PFSK-1 (cell line): ENCODE data around the gene KERA.

Source experiments
- FOXP2 ChIP-seq: optimal IDR thresholded peaks from 2 replicates; pipeline ENCODE3; 2011; ENCODE audit warnings: borderline replicate concordance, control low read depth, inconsistent platforms; ENCODE audit not compliant: insufficient read depth; ENCODE audit errors: extremely low read length, extremely low read depth
- POLR2AphosphoS5 ChIP-seq: IDR thresholded peaks from 2 replicates; pipeline ENCODE4 v1.6.1; 2012; ENCODE audit warnings: low read depth, mild to moderate bottlenecking, control low read depth, low read length, moderate library complexity
- SIN3A ChIP-seq: IDR thresholded peaks from 2 replicates; pipeline ENCODE4 v1.6.1; 2012; ENCODE audit warnings: mild to moderate bottlenecking, low read length, moderate library complexity, borderline replicate concordance; ENCODE audit not compliant: insufficient read depth
- TAF1 ChIP-seq: IDR thresholded peaks from 2 replicates; pipeline ENCODE4 v1.6.1; 2012; ENCODE audit warnings: low read length, control low read depth, borderline replicate concordance; ENCODE audit not compliant: insufficient read depth
- TF ChIP-seq, protein P1 (sequence below), 2 experiments: IDR thresholded peaks; 2 replicates each; pipeline versions ENCODE4 v1.6.1 to v1.8.0; 2011 to 2012; ENCODE audit warnings: low read depth in 2 of 2, low read length in 2 of 2, control low read depth in 1 of 2, inconsistent platforms in 1 of 2, mild to moderate bottlenecking in 1 of 2, moderate library complexity in 1 of 2; ENCODE audit not compliant: insufficient read depth in 1 of 2

Gene KERA

DNA sequence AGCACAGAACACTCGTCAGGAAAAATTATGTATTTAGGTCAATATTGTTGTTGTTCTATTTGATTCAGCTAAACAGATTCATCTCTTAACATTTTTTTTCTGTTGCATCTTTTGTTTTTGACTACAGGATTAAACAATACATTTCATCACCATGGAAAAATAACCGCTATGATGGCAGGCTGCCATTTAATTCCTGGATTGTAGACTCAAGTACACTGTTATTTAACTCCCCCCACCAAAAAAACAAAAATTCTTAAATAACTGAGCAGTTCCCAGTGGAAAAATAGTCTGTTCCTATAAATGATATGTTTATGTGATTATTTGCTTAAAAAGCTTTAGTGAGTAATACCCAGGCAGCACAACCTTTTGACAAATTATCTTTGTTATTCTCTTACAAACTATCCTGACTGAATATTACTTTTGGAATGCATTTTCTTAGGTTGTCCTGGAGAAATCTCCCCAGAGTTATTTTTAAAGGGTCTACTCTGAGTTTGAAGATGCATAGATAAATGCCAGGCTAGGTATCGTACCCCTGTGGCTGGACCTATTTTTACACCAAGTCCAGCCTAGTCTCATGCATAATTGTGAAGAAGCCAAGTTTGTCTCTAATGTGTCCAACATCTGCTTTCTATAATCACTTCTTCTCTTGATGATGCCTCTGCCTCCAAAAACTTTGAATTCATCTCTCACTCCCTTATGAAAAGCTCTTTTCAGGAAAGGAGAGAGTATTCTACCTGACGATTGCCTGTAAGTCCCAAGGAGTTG, 3.7 kb downstream of the KERA start:
- TF ChIP-seq, protein P1, sequence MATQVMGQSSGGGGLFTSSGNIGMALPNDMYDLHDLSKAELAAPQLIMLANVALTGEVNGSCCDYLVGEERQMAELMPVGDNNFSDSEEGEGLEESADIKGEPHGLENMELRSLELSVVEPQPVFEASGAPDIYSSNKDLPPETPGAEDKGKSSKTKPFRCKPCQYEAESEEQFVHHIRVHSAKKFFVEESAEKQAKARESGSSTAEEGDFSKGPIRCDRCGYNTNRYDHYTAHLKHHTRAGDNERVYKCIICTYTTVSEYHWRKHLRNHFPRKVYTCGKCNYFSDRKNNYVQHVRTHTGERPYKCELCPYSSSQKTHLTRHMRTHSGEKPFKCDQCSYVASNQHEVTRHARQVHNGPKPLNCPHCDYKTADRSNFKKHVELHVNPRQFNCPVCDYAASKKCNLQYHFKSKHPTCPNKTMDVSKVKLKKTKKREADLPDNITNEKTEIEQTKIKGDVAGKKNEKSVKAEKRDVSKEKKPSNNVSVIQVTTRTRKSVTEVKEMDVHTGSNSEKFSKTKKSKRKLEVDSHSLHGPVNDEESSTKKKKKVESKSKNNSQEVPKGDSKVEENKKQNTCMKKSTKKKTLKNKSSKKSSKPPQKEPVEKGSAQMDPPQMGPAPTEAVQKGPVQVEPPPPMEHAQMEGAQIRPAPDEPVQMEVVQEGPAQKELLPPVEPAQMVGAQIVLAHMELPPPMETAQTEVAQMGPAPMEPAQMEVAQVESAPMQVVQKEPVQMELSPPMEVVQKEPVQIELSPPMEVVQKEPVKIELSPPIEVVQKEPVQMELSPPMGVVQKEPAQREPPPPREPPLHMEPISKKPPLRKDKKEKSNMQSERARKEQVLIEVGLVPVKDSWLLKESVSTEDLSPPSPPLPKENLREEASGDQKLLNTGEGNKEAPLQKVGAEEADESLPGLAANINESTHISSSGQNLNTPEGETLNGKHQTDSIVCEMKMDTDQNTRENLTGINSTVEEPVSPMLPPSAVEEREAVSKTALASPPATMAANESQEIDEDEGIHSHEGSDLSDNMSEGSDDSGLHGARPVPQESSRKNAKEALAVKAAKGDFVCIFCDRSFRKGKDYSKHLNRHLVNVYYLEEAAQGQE (IDR thresholded peaks at IDR 0.05; ENCODE audit: insufficient read depth in 1 of 2, low read depth in 2 of 2, low read length in 2 of 2), result no peak
- TF ChIP-seq POLR2AphosphoS5 (no peak), SIN3A (no peak), FOXP2 (no peak), TAF1 (no peak)

DNA sequence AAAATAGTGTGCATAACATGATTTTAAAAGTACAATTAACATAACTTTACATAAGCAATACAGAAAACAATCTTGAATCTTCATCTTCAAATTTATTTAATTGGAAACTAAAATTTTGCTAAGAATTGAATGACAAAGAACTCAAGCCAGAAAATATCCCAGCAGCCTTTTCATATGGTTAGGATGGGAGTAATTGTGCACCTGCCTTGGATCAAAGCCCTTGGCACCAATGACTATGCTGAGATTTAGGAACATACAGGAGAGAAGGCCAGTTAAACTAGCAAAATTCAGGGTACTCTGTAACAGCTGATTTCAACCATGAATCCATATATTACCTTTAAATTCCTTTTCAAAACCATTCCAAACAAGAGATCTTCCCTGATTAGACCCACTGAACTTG, 5.8 kb downstream of the KERA start:
- TF ChIP-seq TAF1, result no peak
- TF ChIP-seq, protein P1 (IDR thresholded peaks at IDR 0.05; ENCODE audit: insufficient read depth in 1 of 2, low read depth in 2 of 2, low read length in 2 of 2), result no peak
- TF ChIP-seq POLR2AphosphoS5, result no peak
- TF ChIP-seq FOXP2, result no peak
- TF ChIP-seq SIN3A, result no peak

DNA sequence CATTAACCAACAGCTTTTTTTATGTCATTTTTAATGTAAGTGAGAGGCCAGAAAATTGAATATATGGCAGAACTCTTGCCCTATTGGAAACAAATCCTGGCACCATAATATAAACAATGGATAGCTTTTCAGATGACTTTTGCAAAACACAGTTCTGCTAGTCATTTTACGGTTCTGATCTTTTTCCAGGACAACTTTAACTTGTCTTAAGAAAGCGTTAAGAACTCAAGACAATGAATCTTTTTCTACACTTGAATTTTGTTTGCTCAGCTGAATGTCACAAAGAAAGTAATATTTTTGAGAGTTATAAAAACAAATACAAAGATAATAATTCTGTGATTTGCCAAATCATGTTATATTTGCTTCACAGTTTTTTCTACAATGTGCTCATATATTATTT, 13.2 kb downstream of the KERA start:
- TF ChIP-seq FOXP2, result no peak
- no peak for TF ChIP-seq SIN3A
- no peak for TF ChIP-seq POLR2AphosphoS5
- TF ChIP-seq, protein P1 (IDR thresholded peaks at IDR 0.05; ENCODE audit: insufficient read depth in 1 of 2, low read depth in 2 of 2, low read length in 2 of 2), result no peak
- no peak for TF ChIP-seq TAF1

DNA sequence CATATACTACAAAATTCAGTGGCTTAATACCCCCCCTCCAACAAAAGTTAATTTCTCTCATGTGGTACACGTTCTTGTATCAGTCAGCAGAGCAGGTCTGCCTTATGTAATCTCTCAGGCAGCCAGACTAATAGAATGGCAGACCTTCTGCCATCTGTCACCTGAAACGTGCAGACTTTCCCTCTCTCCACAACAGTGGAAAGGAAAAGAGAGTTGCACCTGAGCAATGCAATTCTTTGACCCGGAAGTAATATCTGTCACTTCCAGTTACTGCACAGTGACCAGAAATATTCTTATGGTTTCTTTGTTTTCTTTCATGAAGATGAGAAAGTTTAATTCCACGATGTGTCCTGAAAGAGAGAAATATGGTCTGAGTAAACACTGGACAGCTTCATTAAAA, 14.4 kb downstream of the KERA start:
- TF ChIP-seq POLR2AphosphoS5 (no peak), FOXP2 (no peak), TAF1 (no peak), SIN3A (no peak)
- TF ChIP-seq, protein P1 (IDR thresholded peaks at IDR 0.05; ENCODE audit: insufficient read depth in 1 of 2, low read depth in 2 of 2, low read length in 2 of 2), result no peak
